Measurements from ENCODE around the gene UFD1. TPM values are rescaled to one million over a fixed set of nuclear protein-coding genes. Genes with fewer than 3 reads are reported as not detected.
A peak's percentile ranks its signal among the peaks of the same experiment; 100 is the strongest.

UFD1 gene
- total and polyA plus RNA-seq, 2 of the 13 experiments (the other 11 are each of a cell fraction or from before 2014, with no cell fraction given), result 47.9 to 51.1 TPM

DNA sequence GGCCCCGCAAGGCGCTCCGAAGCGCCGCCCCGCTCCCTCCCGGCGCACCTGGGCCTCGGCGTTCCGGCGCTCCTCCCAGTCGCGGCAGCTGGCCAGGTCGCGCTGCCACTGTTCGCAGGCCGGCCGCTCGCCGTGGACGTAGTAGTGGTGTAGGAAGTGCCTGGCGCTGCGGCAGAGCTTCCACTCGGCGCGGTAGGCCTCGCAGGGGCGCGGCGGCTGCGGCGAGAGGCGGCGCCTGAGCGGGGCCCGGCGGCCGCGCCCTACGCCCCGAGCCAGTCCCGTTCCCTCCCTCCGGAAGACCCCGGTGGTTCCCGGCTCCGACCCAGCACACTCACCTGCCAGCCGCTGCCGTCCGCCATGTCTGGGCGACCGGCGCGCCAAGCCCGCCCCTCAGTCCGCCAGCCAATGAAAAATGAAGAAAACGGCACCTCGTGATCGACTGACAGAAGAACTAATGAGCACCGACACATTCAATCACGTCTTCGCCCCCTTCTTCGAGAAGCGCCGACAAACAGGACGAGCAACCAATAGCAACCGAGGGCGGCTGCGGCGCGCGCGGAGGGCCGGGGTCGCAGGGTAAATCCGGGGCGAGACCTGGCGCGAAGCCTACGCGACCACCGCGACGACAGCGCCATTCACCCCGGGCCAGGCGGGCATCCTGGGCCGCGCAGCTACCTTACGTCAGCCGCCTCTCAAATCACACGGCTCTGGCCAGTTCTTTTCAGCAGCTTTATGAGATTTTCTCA lies 31.5 kb downstream of the UFD1 start, which contains the start of gene C22orf39 (continued):
- TF ChIP-seq, protein P1, sequence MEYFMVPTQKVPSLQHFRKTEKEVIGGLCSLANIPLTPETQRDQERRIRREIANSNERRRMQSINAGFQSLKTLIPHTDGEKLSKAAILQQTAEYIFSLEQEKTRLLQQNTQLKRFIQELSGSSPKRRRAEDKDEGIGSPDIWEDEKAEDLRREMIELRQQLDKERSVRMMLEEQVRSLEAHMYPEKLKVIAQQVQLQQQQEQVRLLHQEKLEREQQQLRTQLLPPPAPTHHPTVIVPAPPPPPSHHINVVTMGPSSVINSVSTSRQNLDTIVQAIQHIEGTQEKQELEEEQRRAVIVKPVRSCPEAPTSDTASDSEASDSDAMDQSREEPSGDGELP (IDR thresholded peaks at IDR 0.05; ENCODE audit: borderline replicate concordance, low read depth), result no peak
- TF ChIP-seq ZNF761 (CRISPR knock-in tag; conservative IDR thresholded peaks at IDR 0.05), result no peak; the same call in 1 of the 2 replicates
- TF ChIP-seq, protein P2, sequence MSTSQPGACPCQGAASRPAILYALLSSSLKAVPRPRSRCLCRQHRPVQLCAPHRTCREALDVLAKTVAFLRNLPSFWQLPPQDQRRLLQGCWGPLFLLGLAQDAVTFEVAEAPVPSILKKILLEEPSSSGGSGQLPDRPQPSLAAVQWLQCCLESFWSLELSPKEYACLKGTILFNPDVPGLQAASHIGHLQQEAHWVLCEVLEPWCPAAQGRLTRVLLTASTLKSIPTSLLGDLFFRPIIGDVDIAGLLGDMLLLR (CRISPR knock-in tag; IDR thresholded peaks at IDR 0.05), result no peak
- no peak for TF ChIP-seq NBN (conservative IDR thresholded peaks at IDR 0.05)
- TF ChIP-seq, protein P3, sequence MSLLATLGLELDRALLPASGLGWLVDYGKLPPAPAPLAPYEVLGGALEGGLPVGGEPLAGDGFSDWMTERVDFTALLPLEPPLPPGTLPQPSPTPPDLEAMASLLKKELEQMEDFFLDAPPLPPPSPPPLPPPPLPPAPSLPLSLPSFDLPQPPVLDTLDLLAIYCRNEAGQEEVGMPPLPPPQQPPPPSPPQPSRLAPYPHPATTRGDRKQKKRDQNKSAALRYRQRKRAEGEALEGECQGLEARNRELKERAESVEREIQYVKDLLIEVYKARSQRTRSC (CRISPR knock-in tag; IDR thresholded peaks at IDR 0.05; ENCODE audit: low read depth), result no peak
- TF ChIP-seq, protein P4, sequence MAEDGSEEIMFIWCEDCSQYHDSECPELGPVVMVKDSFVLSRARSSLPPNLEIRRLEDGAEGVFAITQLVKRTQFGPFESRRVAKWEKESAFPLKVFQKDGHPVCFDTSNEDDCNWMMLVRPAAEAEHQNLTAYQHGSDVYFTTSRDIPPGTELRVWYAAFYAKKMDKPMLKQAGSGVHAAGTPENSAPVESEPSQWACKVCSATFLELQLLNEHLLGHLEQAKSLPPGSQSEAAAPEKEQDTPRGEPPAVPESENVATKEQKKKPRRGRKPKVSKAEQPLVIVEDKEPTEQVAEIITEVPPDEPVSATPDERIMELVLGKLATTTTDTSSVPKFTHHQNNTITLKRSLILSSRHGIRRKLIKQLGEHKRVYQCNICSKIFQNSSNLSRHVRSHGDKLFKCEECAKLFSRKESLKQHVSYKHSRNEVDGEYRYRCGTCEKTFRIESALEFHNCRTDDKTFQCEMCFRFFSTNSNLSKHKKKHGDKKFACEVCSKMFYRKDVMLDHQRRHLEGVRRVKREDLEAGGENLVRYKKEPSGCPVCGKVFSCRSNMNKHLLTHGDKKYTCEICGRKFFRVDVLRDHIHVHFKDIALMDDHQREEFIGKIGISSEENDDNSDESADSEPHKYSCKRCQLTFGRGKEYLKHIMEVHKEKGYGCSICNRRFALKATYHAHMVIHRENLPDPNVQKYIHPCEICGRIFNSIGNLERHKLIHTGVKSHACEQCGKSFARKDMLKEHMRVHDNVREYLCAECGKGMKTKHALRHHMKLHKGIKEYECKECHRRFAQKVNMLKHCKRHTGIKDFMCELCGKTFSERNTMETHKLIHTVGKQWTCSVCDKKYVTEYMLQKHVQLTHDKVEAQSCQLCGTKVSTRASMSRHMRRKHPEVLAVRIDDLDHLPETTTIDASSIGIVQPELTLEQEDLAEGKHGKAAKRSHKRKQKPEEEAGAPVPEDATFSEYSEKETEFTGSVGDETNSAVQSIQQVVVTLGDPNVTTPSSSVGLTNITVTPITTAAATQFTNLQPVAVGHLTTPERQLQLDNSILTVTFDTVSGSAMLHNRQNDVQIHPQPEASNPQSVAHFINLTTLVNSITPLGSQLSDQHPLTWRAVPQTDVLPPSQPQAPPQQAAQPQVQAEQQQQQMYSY (CRISPR knock-in tag; IDR thresholded peaks at IDR 0.05), result peak; percentile 42; the same call in 1 of the 2 replicates
- no peak for TF ChIP-seq FLYWCH1 (CRISPR knock-in tag; IDR thresholded peaks at IDR 0.05)
- TF ChIP-seq MAF1 (CRISPR knock-in tag; IDR thresholded peaks at IDR 0.05; ENCODE audit: borderline replicate concordance), result peak; percentile 26; the same call in 1 of the 2 replicates
- 0 out of 2 replicates have a peak, but pooled peaks have one; percentile 68 for TF ChIP-seq ZNF337 (CRISPR knock-in tag; IDR thresholded peaks at IDR 0.05; ENCODE audit: borderline replicate concordance, low read depth)
- peak; percentile 21 for TF ChIP-seq SKI (IDR thresholded peaks at IDR 0.05; ENCODE audit: partially characterized antibody)
- no peak for TF ChIP-seq ZFP41 (CRISPR knock-in tag; IDR thresholded peaks at IDR 0.05; ENCODE audit: borderline replicate concordance)
- TF ChIP-seq, protein P5, sequence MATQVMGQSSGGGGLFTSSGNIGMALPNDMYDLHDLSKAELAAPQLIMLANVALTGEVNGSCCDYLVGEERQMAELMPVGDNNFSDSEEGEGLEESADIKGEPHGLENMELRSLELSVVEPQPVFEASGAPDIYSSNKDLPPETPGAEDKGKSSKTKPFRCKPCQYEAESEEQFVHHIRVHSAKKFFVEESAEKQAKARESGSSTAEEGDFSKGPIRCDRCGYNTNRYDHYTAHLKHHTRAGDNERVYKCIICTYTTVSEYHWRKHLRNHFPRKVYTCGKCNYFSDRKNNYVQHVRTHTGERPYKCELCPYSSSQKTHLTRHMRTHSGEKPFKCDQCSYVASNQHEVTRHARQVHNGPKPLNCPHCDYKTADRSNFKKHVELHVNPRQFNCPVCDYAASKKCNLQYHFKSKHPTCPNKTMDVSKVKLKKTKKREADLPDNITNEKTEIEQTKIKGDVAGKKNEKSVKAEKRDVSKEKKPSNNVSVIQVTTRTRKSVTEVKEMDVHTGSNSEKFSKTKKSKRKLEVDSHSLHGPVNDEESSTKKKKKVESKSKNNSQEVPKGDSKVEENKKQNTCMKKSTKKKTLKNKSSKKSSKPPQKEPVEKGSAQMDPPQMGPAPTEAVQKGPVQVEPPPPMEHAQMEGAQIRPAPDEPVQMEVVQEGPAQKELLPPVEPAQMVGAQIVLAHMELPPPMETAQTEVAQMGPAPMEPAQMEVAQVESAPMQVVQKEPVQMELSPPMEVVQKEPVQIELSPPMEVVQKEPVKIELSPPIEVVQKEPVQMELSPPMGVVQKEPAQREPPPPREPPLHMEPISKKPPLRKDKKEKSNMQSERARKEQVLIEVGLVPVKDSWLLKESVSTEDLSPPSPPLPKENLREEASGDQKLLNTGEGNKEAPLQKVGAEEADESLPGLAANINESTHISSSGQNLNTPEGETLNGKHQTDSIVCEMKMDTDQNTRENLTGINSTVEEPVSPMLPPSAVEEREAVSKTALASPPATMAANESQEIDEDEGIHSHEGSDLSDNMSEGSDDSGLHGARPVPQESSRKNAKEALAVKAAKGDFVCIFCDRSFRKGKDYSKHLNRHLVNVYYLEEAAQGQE (IDR thresholded peaks at IDR 0.05; ENCODE audit: borderline replicate concordance in 1 of 2, low read depth in 1 of 2, low read length in 2 of 2), result no peak
- TF ChIP-seq, protein P6, sequence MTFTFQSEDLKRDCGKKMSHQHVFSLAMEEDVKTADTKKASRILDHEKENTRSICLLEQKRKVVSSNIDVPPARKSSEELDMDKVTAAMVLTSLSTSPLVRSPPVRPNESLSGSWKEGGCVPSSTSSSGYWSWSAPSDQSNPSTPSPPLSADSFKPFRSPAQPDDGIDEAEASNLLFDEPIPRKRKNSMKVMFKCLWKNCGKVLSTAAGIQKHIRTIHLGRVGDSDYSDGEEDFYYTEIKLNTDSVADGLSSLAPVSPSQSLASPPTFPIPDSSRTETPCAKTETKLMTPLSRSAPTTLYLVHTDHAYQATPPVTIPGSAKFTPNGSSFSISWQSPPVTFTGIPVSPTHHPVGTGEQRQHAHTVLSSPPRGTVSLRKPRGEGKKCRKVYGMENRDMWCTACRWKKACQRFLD (CRISPR knock-in tag; IDR thresholded peaks at IDR 0.05; ENCODE audit: borderline replicate concordance), result no peak
- no peak for TF ChIP-seq ZNF790 (CRISPR knock-in tag; IDR thresholded peaks at IDR 0.05; ENCODE audit: borderline replicate concordance)
- TF ChIP-seq SIN3A (IDR thresholded peaks at IDR 0.05; ENCODE audit: borderline replicate concordance, low read depth, low read length), result peak; percentile 57; the same call in 1 of the 2 replicates
- no peak for TF ChIP-seq SMAD1 (CRISPR knock-in tag; IDR thresholded peaks at IDR 0.05; ENCODE audit: borderline replicate concordance, low read depth)
- TF ChIP-seq ZNF180 (CRISPR knock-in tag; IDR thresholded peaks at IDR 0.05; ENCODE audit: borderline replicate concordance, low read depth), result no peak

Data from HepG2 (cell line).